ENCODE measurements around the gene SUSD5.

The SUSD5 gene

GRCh38 chr3:33104803-33105202, 113.8 kb downstream of the SUSD5 start:
- DNase-seq (ENCODE audit: extremely low read depth, low read depth): no peak

GRCh38 chr3:33103480-33103879, 115.1 kb downstream of the SUSD5 start:
- TF ChIP-seq, protein P1, sequence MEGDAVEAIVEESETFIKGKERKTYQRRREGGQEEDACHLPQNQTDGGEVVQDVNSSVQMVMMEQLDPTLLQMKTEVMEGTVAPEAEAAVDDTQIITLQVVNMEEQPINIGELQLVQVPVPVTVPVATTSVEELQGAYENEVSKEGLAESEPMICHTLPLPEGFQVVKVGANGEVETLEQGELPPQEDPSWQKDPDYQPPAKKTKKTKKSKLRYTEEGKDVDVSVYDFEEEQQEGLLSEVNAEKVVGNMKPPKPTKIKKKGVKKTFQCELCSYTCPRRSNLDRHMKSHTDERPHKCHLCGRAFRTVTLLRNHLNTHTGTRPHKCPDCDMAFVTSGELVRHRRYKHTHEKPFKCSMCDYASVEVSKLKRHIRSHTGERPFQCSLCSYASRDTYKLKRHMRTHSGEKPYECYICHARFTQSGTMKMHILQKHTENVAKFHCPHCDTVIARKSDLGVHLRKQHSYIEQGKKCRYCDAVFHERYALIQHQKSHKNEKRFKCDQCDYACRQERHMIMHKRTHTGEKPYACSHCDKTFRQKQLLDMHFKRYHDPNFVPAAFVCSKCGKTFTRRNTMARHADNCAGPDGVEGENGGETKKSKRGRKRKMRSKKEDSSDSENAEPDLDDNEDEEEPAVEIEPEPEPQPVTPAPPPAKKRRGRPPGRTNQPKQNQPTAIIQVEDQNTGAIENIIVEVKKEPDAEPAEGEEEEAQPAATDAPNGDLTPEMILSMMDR (IDR thresholded peaks at IDR 0.05; ENCODE audit: low read depth, low read length): no peak
- no peak for DNase-seq (ENCODE audit: extremely low read depth, low read depth)

More at GRCh38 chr3:33104803-33105202, 113.8 kb downstream of the SUSD5 start:
- TF ChIP-seq, protein P1 (IDR thresholded peaks at IDR 0.05; ENCODE audit: low read depth, low read length): no peak

- DNase-seq (ENCODE audit: extremely low read depth, low read depth): no peak
- TF ChIP-seq, protein P1 (IDR thresholded peaks at IDR 0.05; ENCODE audit: low read depth, low read length): no peak
These were observed 115.6 kb downstream of the SUSD5 start for GRCh38 chr3:33103034-33103433.

DNA sequence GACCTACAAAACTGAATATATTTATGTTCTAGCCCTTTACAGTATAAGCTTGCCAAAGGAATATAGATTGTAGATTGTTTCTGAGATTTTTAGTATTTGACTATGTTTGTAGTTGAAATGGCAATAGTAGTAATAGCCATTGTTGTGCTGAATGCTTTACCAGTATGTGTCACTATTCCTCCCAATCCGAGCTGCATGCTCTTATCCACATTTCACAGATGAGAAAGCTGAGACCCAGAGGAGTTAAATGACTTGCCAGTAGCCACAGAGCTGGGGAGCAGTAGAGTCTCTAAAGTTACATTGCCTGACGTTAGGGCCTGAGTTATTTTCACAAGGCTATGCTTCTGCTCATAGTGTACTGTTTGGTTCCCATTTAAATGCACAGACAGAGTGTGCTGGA, 118.4 kb downstream of the SUSD5 start:
- DNase-seq (ENCODE audit: extremely low read depth, low read depth): no peak
- TF ChIP-seq, protein P1 (IDR thresholded peaks at IDR 0.05; ENCODE audit: low read depth, low read length): no peak

Measured in AG09319 (cell line).